Frontal cortex (tissue), 4 donors: Measurements from ENCODE around the gene C12orf43. TPM values are rescaled to one million over a fixed set of nuclear protein-coding genes. Genes with fewer than 3 reads are reported as not detected.

Experiments
- DNase-seq, 2 donors: peaks; one replicate each; pipeline ENCODE4 v3.0.0; 2012; ENCODE audit warnings: low spot score in 2 of 2
- FAIRE-seq: peaks from 2 replicates; lab custom pipeline; 2012; peaks lifted over from hg19 to GRCh38; lab: Jason Lieb, UNC
- total RNA-seq: library from RNA; depleted of rRNA; stranded (reverse); fragments of >200 nt; gene quantifications from one replicate; pipeline ENCODE4 v1.2.3, GENCODE V29; 2014
- donor health status: control.
- donor health status: control.
- donor health status: control.

Gene C12orf43
- total RNA-seq, 1 donor from 2014 or later, result 12.2 TPM

- DNase-seq (no peak), FAIRE-seq (no peak)
These were observed 61.1 kb downstream of the C12orf43 start for GRCh38 chr12:120955232-120955631.

DNA sequence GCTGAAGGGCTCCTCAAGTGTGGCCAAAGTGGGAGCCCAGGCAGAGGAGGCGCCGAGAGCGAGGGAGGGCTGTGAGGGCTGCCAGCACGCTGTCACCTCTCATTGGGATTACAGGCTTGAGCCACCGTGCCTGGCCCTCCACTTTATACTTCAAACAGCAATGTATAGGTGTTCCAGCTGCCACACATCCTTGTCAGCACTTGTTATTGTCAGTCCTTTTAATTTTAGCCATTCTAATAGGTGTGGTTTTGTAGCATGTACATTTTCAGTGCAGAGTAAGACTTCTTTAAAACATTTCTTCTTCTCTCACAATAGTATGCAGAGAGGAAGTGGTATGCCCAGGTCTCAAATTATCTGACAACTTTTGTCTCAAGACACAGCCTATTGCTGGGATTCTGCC lies 65.5 kb downstream of the C12orf43 start:
- DNase-seq, result no peak
- no peak for FAIRE-seq

Other genes with a start within 250 kb of the C12orf43 start
- 45.2 TPM for gene SPPL3, start 112.1 kb downstream of the C12orf43 start, total RNA-seq
- not detected for gene HNF1A, start 37.9 kb downstream of the C12orf43 start, total RNA-seq
- gene OASL, start 22.8 kb upstream of the C12orf43 start, total RNA-seq, result not detected
- gene P2RX7, start 116.4 kb upstream of the C12orf43 start, total RNA-seq, result 1.2 TPM
- 5.3 TPM for gene P2RX4, start 193.6 kb upstream of the C12orf43 start, total RNA-seq